GM18907 (cell line): Measurements from ENCODE around the gene ACOT9.
"Not testable (repeated sequence)": the region's sequence is repeated elsewhere in the genome, so short reads cannot be mapped to it uniquely, and the experiment has no call there.

Experiments
- ATAC-seq: cut with Tn5 transposase; IDR thresholded peaks from one replicate; pipeline ENCODE4 v1.9.1; 2021; ENCODE audit warnings: mild to moderate bottlenecking, moderate library complexity; ENCODE audit not compliant: unreplicated experiment

ACOT9 gene

DNA sequence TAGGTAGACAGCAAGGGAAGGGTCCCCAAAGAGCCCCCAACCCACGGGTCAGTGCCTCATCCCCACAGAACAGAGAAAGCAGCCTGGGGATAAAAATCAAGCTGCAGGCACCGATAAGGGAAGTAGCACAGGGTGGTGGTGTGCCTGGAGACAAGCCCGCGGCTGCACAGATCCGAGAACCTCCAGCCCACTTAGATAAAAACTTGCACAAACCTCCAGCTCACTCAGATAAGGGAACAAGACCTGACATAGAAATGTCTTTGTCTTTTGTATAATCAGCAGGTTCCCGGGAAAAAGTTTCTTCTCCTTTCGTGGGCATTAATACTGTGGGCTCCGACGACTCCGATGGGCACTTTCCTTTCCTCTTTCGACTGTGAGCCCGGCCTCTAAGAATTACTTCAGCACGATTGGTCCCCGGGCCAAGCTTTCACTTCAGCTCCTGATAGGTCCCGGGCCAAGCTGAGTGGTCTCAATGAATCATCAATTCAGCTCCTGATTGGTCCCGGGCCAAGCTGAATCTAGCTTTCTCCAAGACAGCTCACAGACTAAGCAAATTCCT lies 43.4 kb downstream of the ACOT9 start:
- ATAC-seq: peak; percentile 61

DNA sequence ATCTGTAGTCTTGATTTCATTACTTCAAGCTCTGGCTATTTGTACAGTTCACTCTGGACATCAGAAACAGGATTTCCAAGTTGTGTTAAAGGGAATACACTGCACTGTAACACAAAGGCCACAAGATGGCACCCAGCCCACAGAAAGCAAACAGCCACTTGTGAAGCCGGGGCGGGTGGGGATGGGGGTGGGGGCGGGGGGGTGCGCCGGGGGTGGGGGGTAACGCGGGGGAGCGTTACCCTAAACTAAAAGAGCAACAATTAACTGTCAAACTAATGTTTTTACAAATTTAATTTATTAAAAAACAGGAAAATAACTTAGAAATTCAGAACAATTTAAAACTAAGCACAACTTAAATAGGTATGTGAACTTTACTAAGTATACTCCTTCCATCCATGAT lies 48.5 kb downstream of the ACOT9 start:
- peak; percentile 77 for ATAC-seq

DNA sequence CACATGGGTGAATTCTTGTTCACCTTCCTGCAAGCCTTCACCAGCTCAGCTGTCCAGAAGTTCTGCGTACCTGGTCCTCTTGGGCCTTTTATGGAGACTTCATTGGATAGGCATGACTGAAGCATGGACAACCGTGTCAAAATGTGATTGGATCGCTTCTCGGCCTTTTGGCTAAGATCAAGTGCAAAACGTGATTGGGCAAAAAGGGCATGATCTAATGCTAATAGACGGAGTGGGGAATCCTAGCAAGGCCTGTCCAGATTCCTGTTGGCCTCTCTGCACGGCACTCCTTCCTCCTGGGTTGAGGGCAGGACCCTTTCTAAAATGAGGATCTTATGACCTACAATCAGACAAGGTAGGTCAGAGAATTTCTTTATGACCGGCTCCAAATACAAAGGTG lies 50.9 kb downstream of the ACOT9 start:
- ATAC-seq: no peak

DNA sequence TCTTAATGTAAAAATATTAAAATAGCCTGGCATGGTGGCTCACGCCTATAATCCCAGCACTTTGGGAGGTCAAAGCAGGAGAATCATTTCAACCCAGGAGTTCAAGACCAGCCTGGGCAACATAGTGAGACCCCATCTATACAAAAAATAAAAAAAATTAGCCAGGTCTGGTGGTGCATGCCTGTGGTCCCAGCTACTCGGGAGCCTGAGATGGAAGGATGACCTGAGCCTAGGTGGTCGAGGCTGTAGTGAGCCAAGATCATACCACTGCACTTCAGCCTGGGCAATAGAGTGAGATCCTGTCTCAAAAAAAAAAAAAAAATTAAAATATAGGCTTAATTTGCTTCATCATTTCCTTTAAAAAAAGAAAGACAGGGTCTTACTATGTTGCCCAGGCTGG lies 66.6 kb downstream of the ACOT9 start:
- not testable (repeated sequence) for ATAC-seq

DNA sequence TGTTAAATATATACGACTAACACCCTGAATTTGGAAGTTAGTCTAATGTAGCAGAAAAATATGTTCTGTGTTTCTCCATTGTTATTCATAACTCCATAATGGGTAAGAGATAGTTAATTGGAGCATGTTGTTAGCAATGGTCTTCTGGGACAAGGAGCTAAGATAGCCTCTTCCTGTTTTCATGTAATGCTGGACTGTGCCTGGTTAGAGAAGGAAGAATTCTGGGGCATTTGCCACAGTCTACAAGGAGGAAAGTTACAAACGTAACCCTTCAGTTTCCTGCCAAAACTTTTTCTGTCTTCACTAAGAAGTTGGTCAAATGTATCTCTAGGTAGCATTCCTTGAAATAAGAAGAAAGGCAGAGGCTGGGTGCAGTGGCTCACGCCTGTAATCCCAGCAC lies 70.0 kb downstream of the ACOT9 start:
- no peak for ATAC-seq

DNA sequence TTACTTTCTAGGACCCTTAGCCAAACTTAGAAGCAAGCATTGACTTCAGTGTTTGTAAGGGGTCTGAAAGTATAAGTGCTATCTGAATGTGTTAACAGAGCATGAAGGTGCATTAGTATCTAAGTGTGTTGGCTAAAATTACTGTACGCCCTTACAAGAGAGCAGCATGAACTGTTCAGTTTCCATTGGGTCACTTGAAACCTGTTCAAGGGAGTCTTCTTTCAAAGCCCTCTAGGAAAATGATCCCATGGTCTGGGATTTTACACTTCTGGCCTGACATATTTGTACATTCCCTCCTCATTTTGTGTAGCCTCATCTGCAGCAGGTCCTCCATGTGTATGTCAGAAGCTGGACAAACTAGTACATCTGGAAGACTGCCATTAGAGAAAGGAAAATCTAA lies 72.5 kb downstream of the ACOT9 start:
- no peak for ATAC-seq

DNA sequence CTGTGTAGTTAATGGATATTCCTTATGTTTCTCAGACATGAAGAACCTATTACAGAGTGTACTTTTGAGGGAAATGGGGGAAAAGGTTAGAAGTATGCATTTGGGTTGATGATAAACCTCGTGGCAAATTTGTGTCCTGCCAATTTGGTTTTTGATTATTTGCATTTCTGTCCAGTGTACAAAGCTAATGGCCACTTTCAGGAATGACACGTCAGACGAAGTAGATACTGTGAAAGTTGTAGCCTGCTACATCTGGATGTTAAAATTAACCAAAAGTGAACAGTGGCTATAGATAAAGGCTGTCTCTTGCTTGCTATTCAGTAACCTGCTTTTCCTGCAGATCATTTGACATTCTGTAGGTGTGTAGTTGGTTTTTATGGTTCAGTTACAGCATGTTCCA lies 74.7 kb downstream of the ACOT9 start:
- ATAC-seq: peak; percentile 60

DNA sequence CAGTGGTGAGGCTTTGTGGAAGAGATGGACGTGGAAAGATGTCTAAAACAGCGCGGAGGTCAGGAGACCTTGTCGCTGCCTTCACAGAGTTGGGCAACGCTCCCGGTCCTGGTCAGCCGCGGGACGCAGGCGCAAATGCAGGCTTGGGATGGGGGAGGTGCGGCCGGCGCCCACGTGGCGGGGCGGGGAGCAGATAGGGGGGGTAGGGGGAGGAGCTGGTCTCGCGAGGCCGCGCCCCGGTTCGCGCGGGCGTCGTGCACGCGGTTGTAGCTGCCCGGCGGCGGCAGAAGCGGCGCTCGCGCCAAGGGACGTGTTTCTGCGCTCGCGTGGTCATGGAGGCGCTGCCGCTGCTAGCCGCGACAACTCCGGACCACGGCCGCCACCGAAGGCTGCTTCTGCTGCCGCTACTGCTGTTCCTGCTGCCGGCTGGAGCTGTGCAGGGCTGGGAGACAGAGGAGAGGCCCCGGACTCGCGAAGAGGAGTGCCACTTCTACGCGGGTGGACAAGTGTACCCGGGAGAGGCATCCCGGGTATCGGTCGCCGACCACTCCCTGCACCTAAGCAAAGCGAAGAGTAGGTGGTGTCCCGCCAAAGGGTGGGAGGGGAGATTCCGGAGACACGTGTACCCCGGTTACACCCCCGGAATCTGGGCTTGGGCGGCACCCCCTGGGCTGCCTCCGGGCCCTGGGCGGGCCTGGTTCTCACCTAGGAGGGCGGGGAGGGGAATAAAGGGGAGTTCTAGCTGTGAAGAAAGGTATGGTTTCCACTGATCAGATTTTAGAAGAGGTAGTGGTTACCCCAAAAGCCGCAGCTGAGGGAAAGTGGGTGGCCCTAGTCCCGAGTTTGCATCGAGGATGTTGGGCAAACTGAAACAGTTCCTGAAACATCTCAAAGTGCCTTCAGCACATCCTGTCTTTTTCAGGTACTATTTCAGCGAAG lies 75.6 kb downstream of the ACOT9 start, which contains the start of gene PRDX4:
Gene PRDX4 (plus strand): TSS at position 255 of the 939 bp plus-strand sequence. CDS start 78 bp downstream, at position 333.
- ATAC-seq: peak; percentile 67

DNA sequence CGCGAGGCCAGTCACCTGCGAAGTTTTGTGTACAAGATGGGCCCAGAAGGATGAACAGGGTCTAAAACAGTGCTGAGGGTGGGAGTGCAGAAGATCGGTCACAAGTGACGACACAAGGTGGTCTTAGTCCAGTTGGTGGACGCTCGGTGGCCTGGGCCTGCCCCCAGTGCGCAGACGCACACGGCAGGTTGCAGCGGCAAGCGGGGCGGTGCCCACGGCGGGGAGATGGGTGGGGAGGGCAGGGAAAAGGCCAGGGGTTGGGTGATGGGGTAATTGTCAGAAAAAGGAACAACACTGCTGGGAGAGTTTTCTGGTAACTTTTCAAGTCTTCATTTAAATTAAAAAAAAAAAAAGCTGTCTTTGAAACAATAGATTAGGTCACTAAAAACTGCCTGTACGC lies 76.8 kb downstream of the ACOT9 start:
- ATAC-seq: no peak

DNA sequence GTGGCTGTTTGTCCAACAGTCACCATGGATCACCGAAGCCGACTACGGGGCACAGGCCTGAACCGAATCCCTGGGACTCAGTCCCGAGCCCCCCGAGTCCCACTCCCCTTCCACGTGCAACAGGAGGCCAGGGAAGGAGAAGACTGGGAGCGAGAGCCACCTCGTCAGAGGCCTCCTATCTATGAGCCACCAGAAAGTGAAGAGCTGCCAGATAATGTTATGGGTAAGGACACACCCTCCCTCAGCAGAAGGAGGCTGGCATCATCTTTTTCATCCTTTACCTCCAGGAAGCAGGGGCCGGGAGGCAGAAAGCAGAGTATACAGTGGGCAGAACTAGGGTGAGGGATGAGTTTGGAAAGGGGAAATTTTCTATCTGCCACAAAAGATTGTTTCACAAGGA lies 78.6 kb downstream of the ACOT9 start:
- no peak for ATAC-seq

DNA sequence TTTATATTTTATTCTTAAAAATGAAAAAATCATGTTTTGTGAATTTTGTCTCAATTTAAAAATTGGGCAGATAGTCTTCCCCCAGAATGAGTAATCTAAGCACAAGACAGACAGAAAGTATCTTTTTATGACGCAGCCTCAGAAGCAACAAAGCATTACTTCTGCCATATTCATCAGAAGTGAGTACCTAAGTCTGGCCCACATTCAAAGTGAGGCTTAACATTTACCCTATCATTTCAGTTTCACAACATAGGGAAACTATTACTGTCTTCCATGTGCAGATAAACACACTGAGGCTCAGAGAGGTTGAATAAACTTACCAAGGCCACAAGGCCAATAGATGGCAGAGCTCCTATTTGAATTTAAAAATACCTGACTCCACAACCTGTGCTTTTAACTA lies 80.2 kb downstream of the ACOT9 start:
- ATAC-seq: peak; percentile 41

DNA sequence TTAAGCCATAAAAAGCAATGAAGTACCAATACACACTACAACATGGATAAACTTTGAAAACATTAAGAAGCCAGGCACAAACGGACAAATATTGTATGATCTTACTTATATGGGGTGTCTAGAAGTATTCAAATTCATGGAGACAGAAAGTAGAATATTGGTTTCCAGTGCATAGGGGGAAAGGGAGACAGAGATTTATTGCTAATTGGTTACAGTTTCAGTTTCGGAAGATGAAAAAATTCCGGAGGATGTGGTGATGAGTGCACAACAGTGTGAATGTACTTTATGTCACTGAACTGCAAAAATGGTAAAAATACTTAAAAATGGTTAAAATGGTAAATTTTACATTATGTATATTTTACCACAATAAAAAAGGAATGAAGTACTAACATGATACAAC lies 80.9 kb downstream of the ACOT9 start:
- peak; percentile 59 for ATAC-seq

DNA sequence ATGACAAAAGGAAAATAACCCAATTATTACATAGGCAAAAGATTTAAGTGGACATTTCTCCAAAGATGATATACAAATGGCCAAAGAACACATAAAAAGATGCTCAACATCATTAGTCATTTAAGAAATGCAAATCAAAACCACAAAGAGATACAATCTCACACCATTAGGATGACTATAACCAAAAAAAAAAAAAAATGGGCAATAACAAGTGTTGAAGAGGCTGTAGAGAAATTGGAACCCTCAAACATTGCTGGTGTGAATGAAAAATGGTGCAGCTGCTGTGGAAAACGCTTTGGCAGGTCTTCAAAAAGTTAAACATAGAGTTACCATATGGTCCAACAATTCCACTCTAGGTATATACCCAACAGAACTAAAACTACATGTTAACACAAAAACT lies 81.4 kb downstream of the ACOT9 start:
- no peak for ATAC-seq

DNA sequence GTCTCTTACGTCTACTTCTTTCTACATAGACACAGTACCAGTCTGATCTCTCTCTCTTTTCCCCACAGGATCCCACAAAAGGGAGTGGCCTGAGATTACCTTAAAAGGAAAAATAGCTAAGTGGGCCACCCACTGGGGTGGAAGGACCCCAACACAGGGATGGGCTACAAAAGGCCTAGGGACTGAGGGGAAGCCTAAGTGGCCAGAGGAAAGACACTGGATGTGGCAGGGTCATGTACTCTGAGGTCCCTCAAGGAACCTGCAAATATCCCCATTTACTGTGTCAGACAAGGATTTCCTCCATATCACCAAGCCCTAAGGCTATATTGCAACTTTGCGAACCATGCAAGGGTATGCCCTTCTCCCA lies 82.3 kb downstream of the ACOT9 start:
- no peak for ATAC-seq

DNA sequence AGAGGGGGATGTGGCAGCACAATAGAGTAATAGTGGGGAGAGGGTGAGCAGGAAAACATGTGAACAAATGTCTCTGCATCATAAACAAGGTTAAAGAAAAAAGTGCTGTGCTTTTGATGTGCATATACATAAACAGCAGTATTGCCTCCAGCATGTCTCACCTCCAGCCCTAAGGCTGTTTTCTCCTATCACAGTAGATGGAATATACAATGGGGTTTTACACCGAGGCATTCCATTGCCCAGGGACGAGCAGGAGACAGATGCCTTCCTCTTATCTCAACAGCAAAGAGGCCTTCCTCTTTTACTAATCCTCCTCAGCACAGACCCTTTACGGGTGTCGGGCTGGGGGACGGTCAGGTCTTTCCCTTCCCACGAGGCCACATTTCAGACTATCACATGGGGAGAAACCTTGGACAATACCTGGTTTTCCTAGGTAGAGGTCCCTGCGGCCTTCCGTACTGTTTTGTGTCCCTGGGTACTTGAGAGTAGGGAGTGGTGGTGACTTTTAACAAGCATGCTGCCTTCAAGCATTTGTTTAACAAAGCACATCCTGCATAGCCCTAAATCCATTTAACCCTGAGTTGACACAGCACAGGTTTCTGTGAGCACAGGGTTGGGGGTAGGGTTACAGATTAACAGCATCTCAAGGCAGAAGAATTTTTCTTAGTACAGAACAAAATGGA lies 82.9 kb downstream of the ACOT9 start:
- not testable (repeated sequence) for ATAC-seq

DNA sequence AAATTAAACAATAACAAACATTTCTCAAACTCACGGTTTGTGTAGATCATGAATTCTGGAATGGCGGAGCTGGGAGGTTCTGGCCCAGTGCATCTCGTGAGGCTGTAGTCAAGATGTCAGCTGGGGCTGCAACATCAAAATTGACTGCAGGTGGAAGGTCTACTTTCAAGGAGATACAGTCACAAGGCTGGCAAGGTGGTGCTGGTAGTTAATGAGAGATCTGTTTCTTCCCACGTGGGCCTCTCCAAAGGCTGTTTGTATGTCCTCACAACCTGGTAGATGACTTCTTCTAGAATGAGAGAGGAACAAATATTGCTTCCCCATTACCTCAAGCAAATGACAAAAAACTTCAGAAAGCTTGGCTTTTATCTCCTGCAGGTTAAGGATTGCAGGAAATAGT lies 83.7 kb downstream of the ACOT9 start:
- ATAC-seq: no peak

DNA sequence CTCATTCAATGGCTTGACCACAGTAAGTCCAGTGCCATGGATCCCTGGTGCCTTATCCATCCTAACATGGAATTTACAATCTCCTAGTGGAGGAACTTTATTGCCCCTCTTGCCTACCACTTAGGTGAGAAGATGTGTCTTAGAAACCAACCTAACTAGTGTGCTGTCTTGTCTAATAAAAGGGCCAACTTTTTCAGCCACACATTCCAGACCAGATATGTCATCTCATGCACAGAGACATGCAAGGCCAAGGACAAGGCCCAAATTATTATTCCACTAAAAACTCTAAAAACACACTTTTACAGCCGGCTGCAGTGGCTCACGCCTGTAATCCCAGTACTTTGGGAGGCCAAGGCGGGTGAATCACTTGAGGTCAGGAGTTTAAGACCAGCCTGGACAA lies 86.4 kb downstream of the ACOT9 start:
- no peak for ATAC-seq

DNA sequence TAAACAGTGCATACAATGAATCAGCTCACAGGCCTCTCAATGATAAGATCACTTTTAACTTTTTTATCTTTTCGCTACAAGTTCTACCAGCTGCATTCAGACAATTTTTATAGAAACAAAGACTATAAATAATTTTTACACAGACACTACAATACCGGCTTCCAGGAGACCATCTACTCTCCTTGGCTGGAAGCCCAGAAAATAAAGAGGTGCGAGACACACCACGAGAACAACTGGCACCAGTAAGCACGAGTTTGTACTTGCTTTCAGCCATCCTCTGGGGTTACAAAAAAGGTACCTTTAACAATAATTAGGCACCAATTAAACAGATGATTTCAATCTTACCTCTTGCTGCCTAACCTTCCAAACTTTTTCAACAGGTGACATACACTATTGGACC lies 87.0 kb downstream of the ACOT9 start:
- no peak for ATAC-seq
